Tibial nerve (tissue), 4 donors: ENCODE data around the gene VWDE. TPM values are rescaled to one million over a fixed set of nuclear protein-coding genes. Genes with fewer than 3 reads are reported as not detected.

Experiments used
- DNase-seq, 2 donors: peaks; one replicate each; pipeline ENCODE4 v3.0.0-alpha.2; 2019; ENCODE audit warnings: low spot score in 2 of 2
- H3K27ac ChIP-seq, 4 donors: fragments of 200-600 bp; sonication (generic) in 3 of 4; one replicate each; pipeline ENCODE4 v1.5.1; 2017 to 2019; ENCODE audit warnings: mild to moderate bottlenecking in 1 of 4
- H3K27me3 ChIP-seq, 2 donors: fragments of 200-600 bp; sonication (generic) in 1 of 2; one replicate each; pipeline versions ENCODE4 v1.5.1 to v1.6.0; 2017 to 2019
- H3K36me3 ChIP-seq, 3 donors: fragments of 200-600 bp; sonication (generic); one replicate each; pipeline ENCODE4 v1.5.1; 2018 to 2019
- H3K4me1 ChIP-seq, 4 donors: fragments of 200-600 bp; sonication (generic) in 3 of 4; one replicate each; pipeline ENCODE4 v1.5.1; 2017 to 2019
- H3K4me3 ChIP-seq, 4 donors: fragments of 200-600 bp; sonication (generic) in 3 of 4; one replicate each; pipeline ENCODE4 v1.5.1; 2017 to 2019; ENCODE audit warnings: mild to moderate bottlenecking in 1 of 4, moderate library complexity in 1 of 4
- H3K9me3 ChIP-seq, 4 donors: fragments of 200-600 bp; sonication (generic) in 3 of 4; one replicate each; pipeline ENCODE4 v1.5.1; 2017 to 2019
- EP300 ChIP-seq, 2 donors: sonication (generic); formaldehyde crosslinking; IDR thresholded peaks; one replicate each; pipeline ENCODE4 v1.6.1; 2017; ENCODE audit warnings: antibody characterized with exemption in 2 of 2, mild to moderate bottlenecking in 1 of 2
- POLR2A ChIP-seq, 2 donors: fragments of 450-650 bp; IDR thresholded peaks; one replicate each; pipeline ENCODE4 v1.6.1; 2017; ENCODE audit warnings: antibody characterized with exemption in 2 of 2, mild to moderate bottlenecking in 2 of 2, moderate library complexity in 2 of 2
- WGBS, 2 donors: methylation state at CpG; one replicate each; pipeline ENCODE4 v1.1.5; 2018; 5-methylcytosine and 5-hydroxymethylcytosine counted together
- total RNA-seq, 4 donors: library from RNA; depleted of rRNA; stranded (reverse); fragments of >200 nt; gene quantifications; one replicate each; pipeline ENCODE4 v1.1.0, GENCODE V29; 2016
- TF ChIP-seq, protein P1 (sequence below), 5 experiments: fragments of 200-600 bp in 3 of 5; fragments of 450-650 bp in 2 of 5; sonication (generic) in 3 of 5; IDR thresholded peaks; one replicate each; pipeline ENCODE4 v1.5.1; 2016 to 2019; ENCODE audit warnings: antibody characterized with exemption in 5 of 5, mild to moderate bottlenecking in 3 of 5, moderate library complexity in 2 of 5

VWDE gene
- total RNA-seq, 4 donors from 2014 or later, result 0.66 to 12.6 (median 1.9) TPM

DNA sequence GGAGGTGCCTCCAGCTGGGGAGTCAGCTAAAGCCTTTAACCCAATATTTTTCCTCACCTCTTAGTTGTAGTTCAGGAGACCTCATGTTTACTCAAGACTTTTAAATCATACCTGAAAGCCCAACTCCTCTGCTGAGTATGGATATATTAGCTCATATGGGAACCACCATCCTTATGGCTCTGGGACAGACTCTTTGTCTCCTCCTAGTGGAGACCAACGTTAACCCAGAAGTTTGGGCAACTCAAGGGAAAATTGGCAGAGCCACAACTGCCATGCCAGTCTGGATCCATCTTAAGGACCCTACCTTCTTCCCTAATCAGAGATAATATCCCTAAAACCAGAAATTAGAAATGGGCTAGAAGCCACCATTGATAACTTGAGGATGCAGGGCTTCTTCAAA, 111.8 kb downstream of the VWDE start:
- WGBS, 2 donors, result 79 to 87% methylated on average over 1 of the region's 1 CpG
- H3K27me3 ChIP-seq, result no peaks in the 10 kb centered on the region

DNA sequence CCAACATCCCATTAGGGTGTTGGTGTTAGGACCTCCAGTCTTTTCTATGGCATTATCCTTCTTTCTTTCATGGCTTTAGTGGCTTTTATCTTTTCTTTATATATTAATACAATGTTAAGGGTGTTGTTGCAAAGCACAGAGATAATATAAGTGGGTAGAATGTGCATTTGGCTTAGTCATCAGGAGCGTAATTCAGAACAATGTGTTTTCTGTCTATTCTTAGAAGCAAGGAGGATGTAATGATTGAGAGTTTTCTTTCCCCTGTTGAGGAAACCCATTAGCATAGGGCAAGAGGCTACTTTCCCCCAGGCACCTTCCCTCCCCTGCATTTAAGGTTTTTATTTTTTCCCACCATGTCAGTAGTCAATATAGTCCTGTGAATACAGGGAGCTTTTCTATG, 112.9 kb downstream of the VWDE start:
- Histone ChIP-seq H3K4me1 (no peaks in the 10 kb centered on the region), H3K27ac (no peak overlapping the region), H3K9me3 (peaks cover 0 to 28% (median 0%) of the 10 kb centered on the region in 4 donors), H3K27me3 (no peaks in the 10 kb centered on the region), H3K4me3 (no peak overlapping the region), H3K36me3 (no peaks in the 10 kb centered on the region)
- no peak for DNase-seq
- 78 to 83% methylated on average over 1 of the region's 1 CpG for WGBS, 2 donors
- TF ChIP-seq EP300 (IDR thresholded peaks at IDR 0.05), result no peak

More for the DNA sequence above, 111.8 kb downstream of the VWDE start:
- DNase-seq, result no peak
- Histone ChIP-seq H3K9me3 (peaks cover 0 to 28% (median 0%) of the 10 kb centered on the region in 4 donors), H3K27ac (no peak overlapping the region), H3K4me1 (no peaks in the 10 kb centered on the region), H3K36me3 (no peaks in the 10 kb centered on the region), H3K4me3 (no peak overlapping the region)
- no peak for TF ChIP-seq POLR2A (IDR thresholded peaks at IDR 0.05)
- TF ChIP-seq, protein P1, sequence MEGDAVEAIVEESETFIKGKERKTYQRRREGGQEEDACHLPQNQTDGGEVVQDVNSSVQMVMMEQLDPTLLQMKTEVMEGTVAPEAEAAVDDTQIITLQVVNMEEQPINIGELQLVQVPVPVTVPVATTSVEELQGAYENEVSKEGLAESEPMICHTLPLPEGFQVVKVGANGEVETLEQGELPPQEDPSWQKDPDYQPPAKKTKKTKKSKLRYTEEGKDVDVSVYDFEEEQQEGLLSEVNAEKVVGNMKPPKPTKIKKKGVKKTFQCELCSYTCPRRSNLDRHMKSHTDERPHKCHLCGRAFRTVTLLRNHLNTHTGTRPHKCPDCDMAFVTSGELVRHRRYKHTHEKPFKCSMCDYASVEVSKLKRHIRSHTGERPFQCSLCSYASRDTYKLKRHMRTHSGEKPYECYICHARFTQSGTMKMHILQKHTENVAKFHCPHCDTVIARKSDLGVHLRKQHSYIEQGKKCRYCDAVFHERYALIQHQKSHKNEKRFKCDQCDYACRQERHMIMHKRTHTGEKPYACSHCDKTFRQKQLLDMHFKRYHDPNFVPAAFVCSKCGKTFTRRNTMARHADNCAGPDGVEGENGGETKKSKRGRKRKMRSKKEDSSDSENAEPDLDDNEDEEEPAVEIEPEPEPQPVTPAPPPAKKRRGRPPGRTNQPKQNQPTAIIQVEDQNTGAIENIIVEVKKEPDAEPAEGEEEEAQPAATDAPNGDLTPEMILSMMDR (IDR thresholded peaks at IDR 0.05), result no peak
- TF ChIP-seq EP300 (IDR thresholded peaks at IDR 0.05), result no peak

DNA sequence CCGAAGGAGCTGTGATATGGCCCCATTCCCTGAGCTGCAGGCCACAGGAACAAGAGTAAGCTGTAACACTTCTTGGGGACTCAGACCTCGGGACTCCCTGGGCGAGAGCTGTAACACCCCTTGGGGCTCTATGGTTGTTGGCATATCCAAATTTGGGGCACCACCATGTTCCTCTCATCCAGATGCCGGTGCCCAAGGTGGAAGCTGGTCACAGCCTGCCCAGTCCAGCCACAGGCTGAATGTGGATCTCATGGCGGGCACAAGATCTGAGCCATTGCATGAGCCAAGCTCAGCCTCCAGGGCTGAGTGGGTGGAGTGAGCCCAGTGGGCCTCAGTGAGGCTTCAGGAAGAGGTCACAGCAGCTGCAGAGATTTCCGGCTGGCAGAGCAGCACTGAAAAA, 113.7 kb downstream of the VWDE start:
- no peak for TF ChIP-seq POLR2A (IDR thresholded peaks at IDR 0.05)
- no peak for TF ChIP-seq EP300 (IDR thresholded peaks at IDR 0.05)
- TF ChIP-seq, protein P1 (IDR thresholded peaks at IDR 0.05), result no peak
- H3K27ac ChIP-seq, result no peak overlapping the region

DNA sequence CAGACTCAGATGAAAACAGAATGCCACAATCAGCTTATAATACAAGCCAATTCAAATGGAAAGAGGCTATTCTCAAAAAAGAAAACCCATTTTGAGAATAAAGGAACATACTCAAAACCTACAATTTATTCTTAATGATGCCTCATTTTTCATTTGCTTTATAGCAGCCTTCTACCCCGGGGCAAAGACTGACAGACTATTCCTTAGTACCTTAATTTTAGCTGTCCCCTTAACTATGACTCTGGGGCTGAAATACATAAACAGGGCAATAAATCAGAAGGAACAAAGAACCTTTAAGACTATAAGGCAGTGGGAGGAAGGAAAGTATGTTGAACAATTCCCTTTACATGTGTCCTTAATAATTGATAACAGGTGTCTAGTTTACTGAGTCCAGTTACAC, 115.8 kb downstream of the VWDE start:
- Histone ChIP-seq H3K9me3 (peaks cover 0 to 28% (median 0%) of the 10 kb centered on the region in 4 donors), H3K4me1 (no peaks in the 10 kb centered on the region), H3K36me3 (no peaks in the 10 kb centered on the region), H3K4me3 (no peak overlapping the region), H3K27ac (no peak overlapping the region), H3K27me3 (no peaks in the 10 kb centered on the region)
- WGBS, 2 donors, result 12 to 13% methylated on average over 1 of the region's 1 CpG
- TF ChIP-seq EP300 (IDR thresholded peaks at IDR 0.05) (no peak), POLR2A (IDR thresholded peaks at IDR 0.05) (no peak)
- TF ChIP-seq, protein P1 (IDR thresholded peaks at IDR 0.05), result no peak
- no peak for DNase-seq

More for the DNA sequence above, 113.7 kb downstream of the VWDE start:
- Histone ChIP-seq H3K4me1 (no peaks in the 10 kb centered on the region), H3K9me3 (peaks cover 0 to 28% (median 0%) of the 10 kb centered on the region in 4 donors), H3K4me3 (no peak overlapping the region), H3K36me3 (no peaks in the 10 kb centered on the region), H3K27me3 (no peaks in the 10 kb centered on the region)
- DNase-seq, result no peak
- 79 to 83% methylated on average over 6 of the region's 6 CpGs for WGBS, 2 donors

DNA sequence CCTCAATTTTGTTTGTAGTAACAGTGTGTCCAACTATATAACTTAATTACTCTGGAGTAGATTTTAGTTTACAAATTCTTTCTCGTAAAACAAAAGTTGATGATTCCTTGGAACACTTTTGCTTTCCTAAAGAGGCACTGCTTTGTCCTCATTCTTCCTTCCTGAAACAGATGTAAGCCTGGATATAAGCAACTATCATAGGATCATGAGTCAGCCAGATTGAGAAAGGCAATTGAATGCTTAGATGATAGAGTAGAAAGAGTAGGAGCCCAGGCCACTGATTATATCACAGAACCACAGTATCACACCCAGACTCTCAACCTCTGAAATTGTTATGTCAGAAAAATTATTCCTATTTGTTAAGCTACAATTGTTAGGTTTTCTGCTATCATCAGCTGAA, 122.6 kb downstream of the VWDE start:
- Histone ChIP-seq H3K4me3 (no peak overlapping the region), H3K27me3 (no peaks in the 10 kb centered on the region), H3K4me1 (no peaks in the 10 kb centered on the region), H3K27ac (no peak overlapping the region), H3K9me3 (peaks cover 0 to 19% (median 0%) of the 10 kb centered on the region in 4 donors), H3K36me3 (no peaks in the 10 kb centered on the region)
- TF ChIP-seq, protein P1 (IDR thresholded peaks at IDR 0.05), result no peak
- TF ChIP-seq POLR2A (IDR thresholded peaks at IDR 0.05), result no peak
- TF ChIP-seq EP300 (IDR thresholded peaks at IDR 0.05), result no peak
- 47 to 68% methylated on average over 1 of the region's 1 CpG for WGBS, 2 donors
- no peak for DNase-seq

Other genes starting within 250 kb of the VWDE start
- 10 to 100 TPM; 22.2 to 57.1 (median 47.5) TPM for gene TMEM106B, start 192.6 kb downstream of the VWDE start, total RNA-seq
- gene SCIN, start 166.9 kb upstream of the VWDE start, total RNA-seq, result 1 to 10 TPM in 3 of 4 donors, under 1 TPM in 1; under 0.01 to 7.0 (median 2.2) TPM